ENCODE results near the gene RFESD.
"Not testable (repeated sequence)": the region's sequence is repeated elsewhere in the genome, so short reads cannot be mapped to it uniquely, and the experiment has no call there.

Gene RFESD

GRCh38 chr5:95628933-95629332, 17.6 kb upstream of the RFESD start:
- DNase-seq (ENCODE audit: low spot score): no peak

- DNase-seq (ENCODE audit: low spot score): no peak
These were observed 16.1 kb upstream of the RFESD start for GRCh38 chr5:95630394-95630917.

- DNase-seq (ENCODE audit: low spot score): peak; percentile 44
These were observed 15.2 kb upstream of the RFESD start for GRCh38 chr5:95631255-95631958.

GRCh38 chr5:95631991-95632675, 14.4 kb upstream of the RFESD start:
- DNase-seq (ENCODE audit: low spot score): peak; percentile 91

- not testable (repeated sequence) for DNase-seq (ENCODE audit: low spot score)
These were observed 13.6 kb upstream of the RFESD start for GRCh38 chr5:95632942-95633341.

GRCh38 chr5:95633671-95634070, 12.9 kb upstream of the RFESD start:
- DNase-seq (ENCODE audit: low spot score): no peak

- no peak for DNase-seq (ENCODE audit: low spot score)
These were observed 12.5 kb upstream of the RFESD start for GRCh38 chr5:95634081-95634480.

GRCh38 chr5:95638632-95639031, 7.9 kb upstream of the RFESD start:
- DNase-seq (ENCODE audit: low spot score): no peak

- no peak for DNase-seq (ENCODE audit: low spot score)
These were observed 4.8 kb upstream of the RFESD start for GRCh38 chr5:95641741-95642220.

- DNase-seq (ENCODE audit: low spot score): no peak
These were observed 3.4 kb upstream of the RFESD start for GRCh38 chr5:95643152-95643551.

- DNase-seq (ENCODE audit: low spot score): peak; percentile 69
These were observed 2.1 kb upstream of the RFESD start for GRCh38 chr5:95644351-95645042.

- DNase-seq (ENCODE audit: low spot score): not testable (repeated sequence)
These were observed 380 bp upstream of the RFESD start for GRCh38 chr5:95646226-95646568.

- DNase-seq (ENCODE audit: low spot score): no peak
These were observed 1.6 kb downstream of the RFESD start for GRCh38 chr5:95647886-95648860.

GRCh38 chr5:95649274-95649673, 2.7 kb downstream of the RFESD start:
- no peak for DNase-seq (ENCODE audit: low spot score)

- DNase-seq (ENCODE audit: low spot score): no peak
These were observed 3.5 kb downstream of the RFESD start for GRCh38 chr5:95649842-95650620.

GRCh38 chr5:95652849-95653248, 6.3 kb downstream of the RFESD start:
- no peak for DNase-seq (ENCODE audit: low spot score)

- DNase-seq (ENCODE audit: low spot score): no peak
These were observed 7.6 kb downstream of the RFESD start for GRCh38 chr5:95654196-95654595.

- no peak for DNase-seq (ENCODE audit: low spot score)
These were observed 9.0 kb downstream of the RFESD start for GRCh38 chr5:95655575-95655974.

- no peak for DNase-seq (ENCODE audit: low spot score)
These were observed 13.5 kb downstream of the RFESD start for GRCh38 chr5:95660060-95660459.

GRCh38 chr5:95662946-95663345, 16.4 kb downstream of the RFESD start:
- no peak for DNase-seq (ENCODE audit: low spot score)

Data from RKO (cell line).